Testis (tissue), 2 donors: ENCODE results near the gene C1S.

Experiments
- POLR2A ChIP-seq: fragments of 450-650 bp; IDR thresholded peaks from one replicate; pipeline ENCODE4 v1.6.1; 2017; ENCODE audit warnings: antibody characterized with exemption, mild to moderate bottlenecking, moderate library complexity
- TF ChIP-seq, protein P1 (sequence below), 3 experiments: fragments of 450-650 bp in 2 of 3; fragments of 200-600 bp in 1 of 3; sonication (generic) in 1 of 3; IDR thresholded peaks; one replicate each; pipeline ENCODE4 v1.5.1; 2016 to 2019; ENCODE audit warnings: antibody characterized with exemption in 3 of 3, mild to moderate bottlenecking in 2 of 3, moderate library complexity in 1 of 3

DNA sequence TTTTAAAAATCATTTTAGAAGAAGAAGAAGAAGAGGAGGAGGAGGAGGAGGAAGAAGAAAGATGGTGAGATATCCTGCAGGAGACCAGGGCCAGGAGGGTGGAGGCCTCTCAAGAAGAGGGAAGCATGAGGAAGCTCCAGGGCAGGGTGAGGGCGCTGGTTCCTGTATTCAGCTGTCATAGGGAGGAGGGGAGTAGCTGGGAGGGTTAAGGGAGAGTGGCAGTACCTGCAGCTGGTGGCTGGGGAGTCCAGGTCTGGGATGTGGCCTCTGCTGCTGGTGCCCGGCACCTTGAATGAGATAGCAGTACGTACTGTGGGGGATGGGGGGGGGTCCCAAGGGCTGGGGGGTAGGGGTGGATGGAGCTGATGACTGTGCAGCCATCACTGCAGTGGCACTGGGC lies 58.4 kb downstream of the C1S start:
- TF ChIP-seq, protein P1, sequence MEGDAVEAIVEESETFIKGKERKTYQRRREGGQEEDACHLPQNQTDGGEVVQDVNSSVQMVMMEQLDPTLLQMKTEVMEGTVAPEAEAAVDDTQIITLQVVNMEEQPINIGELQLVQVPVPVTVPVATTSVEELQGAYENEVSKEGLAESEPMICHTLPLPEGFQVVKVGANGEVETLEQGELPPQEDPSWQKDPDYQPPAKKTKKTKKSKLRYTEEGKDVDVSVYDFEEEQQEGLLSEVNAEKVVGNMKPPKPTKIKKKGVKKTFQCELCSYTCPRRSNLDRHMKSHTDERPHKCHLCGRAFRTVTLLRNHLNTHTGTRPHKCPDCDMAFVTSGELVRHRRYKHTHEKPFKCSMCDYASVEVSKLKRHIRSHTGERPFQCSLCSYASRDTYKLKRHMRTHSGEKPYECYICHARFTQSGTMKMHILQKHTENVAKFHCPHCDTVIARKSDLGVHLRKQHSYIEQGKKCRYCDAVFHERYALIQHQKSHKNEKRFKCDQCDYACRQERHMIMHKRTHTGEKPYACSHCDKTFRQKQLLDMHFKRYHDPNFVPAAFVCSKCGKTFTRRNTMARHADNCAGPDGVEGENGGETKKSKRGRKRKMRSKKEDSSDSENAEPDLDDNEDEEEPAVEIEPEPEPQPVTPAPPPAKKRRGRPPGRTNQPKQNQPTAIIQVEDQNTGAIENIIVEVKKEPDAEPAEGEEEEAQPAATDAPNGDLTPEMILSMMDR (IDR thresholded peaks at IDR 0.05) = no peak
- TF ChIP-seq POLR2A = no peak
